PC-3 (cell line): ENCODE results near the gene HCAR2.

Experiments used
- CTCF ChIP-seq: fragments of 300-600 bp; sonication (generic); conservative IDR thresholded peaks from 2 replicates; pipeline ENCODE4 v1.5.1; 2017; ENCODE audit warnings: antibody characterized with exemption, low read depth, mild to moderate bottlenecking, low read length
- EZH2 ChIP-seq: fragments of 300-600 bp; sonication (generic); IDR thresholded peaks from one replicate; pipeline ENCODE4 v1.6.1; 2017; ENCODE audit warnings: antibody characterized with exemption, mild to moderate bottlenecking, low read length; ENCODE audit not compliant: unreplicated experiment
- EZH2phosphoT487 ChIP-seq: fragments of 300-600 bp; sonication (generic); IDR thresholded peaks from 2 replicates; pipeline ENCODE4 v1.6.1; 2018; ENCODE audit warnings: mild to moderate bottlenecking, antibody characterized with exemption, low read length, borderline replicate concordance

GRCh38 chr12:122687086-122687485 is 16.1 kb downstream of the HCAR2 start:
- no peak for TF ChIP-seq CTCF
- TF ChIP-seq EZH2phosphoT487, result no peak
- no peak for TF ChIP-seq EZH2
